OCI-LY7 (cell line): ENCODE results near the gene LY9.

ENCODE experiments used
- EZH2phosphoT487 ChIP-seq: fragments of 200-600 bp; sonication (generic); IDR thresholded peaks from 2 replicates; pipeline ENCODE4 v1.6.1; 2018; ENCODE audit warnings: low read depth, borderline replicate concordance, mild to moderate bottlenecking, mixed run types, antibody characterized with exemption, low read length, moderate library complexity, mixed read lengths
- TF ChIP-seq, protein P1 (sequence below): fragments of 200-600 bp; sonication (generic); conservative IDR thresholded peaks from 2 replicates; pipeline ENCODE4 v1.5.1; 2014; ENCODE audit warnings: mild to moderate bottlenecking, antibody characterized with exemption, low read length, moderate library complexity, mixed read lengths

DNA sequence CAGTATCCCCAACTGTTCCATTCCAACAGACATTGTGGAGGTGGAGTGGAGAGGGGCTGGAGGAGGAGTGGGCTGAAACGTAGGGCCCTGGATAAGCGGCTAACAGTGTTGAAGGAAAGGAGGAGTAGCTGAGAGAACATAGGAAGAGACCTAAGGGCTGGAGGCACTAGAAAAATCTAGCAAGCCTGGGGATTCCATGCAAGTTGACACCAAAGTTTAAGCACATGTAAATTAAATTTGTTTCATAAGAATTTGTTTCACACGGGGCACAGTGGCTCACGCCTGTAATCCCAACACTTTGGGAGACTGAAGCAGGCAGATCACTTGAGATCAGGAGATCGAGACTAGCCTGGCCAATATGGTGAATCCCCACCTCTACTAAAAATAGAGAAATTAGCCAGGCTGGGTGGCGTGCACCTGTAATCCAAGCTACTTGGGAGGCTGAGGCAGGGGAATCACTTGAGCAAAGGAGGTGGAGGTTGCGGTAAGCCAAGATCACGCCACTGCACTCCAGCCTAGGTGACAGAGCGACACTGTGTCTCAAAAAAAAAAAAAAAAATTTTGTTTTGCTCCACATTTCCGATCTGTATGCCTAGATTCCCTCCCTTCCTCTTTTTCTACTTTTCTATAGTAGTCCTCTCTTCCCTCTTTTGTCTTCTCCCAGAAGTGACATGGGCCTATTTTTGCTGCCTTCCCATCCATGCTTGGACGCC lies 67.2 kb downstream of the LY9 start:
- TF ChIP-seq, protein P1, sequence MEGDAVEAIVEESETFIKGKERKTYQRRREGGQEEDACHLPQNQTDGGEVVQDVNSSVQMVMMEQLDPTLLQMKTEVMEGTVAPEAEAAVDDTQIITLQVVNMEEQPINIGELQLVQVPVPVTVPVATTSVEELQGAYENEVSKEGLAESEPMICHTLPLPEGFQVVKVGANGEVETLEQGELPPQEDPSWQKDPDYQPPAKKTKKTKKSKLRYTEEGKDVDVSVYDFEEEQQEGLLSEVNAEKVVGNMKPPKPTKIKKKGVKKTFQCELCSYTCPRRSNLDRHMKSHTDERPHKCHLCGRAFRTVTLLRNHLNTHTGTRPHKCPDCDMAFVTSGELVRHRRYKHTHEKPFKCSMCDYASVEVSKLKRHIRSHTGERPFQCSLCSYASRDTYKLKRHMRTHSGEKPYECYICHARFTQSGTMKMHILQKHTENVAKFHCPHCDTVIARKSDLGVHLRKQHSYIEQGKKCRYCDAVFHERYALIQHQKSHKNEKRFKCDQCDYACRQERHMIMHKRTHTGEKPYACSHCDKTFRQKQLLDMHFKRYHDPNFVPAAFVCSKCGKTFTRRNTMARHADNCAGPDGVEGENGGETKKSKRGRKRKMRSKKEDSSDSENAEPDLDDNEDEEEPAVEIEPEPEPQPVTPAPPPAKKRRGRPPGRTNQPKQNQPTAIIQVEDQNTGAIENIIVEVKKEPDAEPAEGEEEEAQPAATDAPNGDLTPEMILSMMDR, result no peak
- no peak for TF ChIP-seq EZH2phosphoT487
